GM13976 (cell line): Measurements from ENCODE around the gene PHACTR1.
A peak's percentile ranks its signal among the peaks of the same experiment; 100 is the strongest.

Experiments used
- DNase-seq: peaks from one replicate; pipeline ENCODE4 v3.0.0; 2012; ENCODE audit warnings: low spot score
- CTCF ChIP-seq: IDR thresholded peaks from 2 replicates; pipeline ENCODE4 v1.5.1; 2012; ENCODE audit warnings: borderline replicate concordance, mild to moderate bottlenecking; ENCODE audit not compliant: insufficient read depth; ENCODE audit errors: extremely low read depth, missing control alignments, control extremely low read depth
- in situ Hi-C: fragments of 300-500 bp; cut with MboI; formaldehyde crosslinking; loops from one replicate; pipeline ENCODE4 v1.12.0; 2022; ENCODE audit warnings: low sequenced_read_pairs, mixed read lengths, inconsistent platforms; ENCODE audit not compliant: unreplicated experiment

Gene PHACTR1

GRCh38 chr6:12923644-12924235 lies 207.2 kb downstream of the PHACTR1 start:
- no peak for TF ChIP-seq CTCF
- in situ Hi-C loops, result no loop called here
- DNase-seq, result peak; percentile 45

GRCh38 chr6:12924911-12925310 lies 208.3 kb downstream of the PHACTR1 start:
- DNase-seq, result no peak
- no peak for TF ChIP-seq CTCF
- in situ Hi-C loops, result no loop called here

GRCh38 chr6:12927746-12928145 lies 211.2 kb downstream of the PHACTR1 start:
- no peak for TF ChIP-seq CTCF
- in situ Hi-C loops, result no loop called here
- DNase-seq, result no peak

GRCh38 chr6:12929678-12930077 lies 213.1 kb downstream of the PHACTR1 start:
- TF ChIP-seq CTCF, result no peak
- no peak for DNase-seq
- in situ Hi-C loops, result no loop called here

- in situ Hi-C loops, result no loop called here
- DNase-seq, result no peak
- no peak for TF ChIP-seq CTCF
These were observed 215.1 kb downstream of the PHACTR1 start for GRCh38 chr6:12931639-12932038.

- no peak for TF ChIP-seq CTCF
- in situ Hi-C loops, result no loop called here
- DNase-seq, result no peak
These were observed 219.1 kb downstream of the PHACTR1 start for GRCh38 chr6:12935637-12936036.
